HCT116 (cell line): ENCODE data around the gene NCOA6. TPM values are rescaled to one million over a fixed set of nuclear protein-coding genes. Genes with fewer than 3 reads are reported as not detected.

Experiments used
- ATAC-seq: fragments of 200-7000 bp; cut with Tn5 transposase; 2 replicates; pipeline ENCODE4 v1.9.1; 2020; ENCODE audit warnings: mild to moderate bottlenecking, moderate library complexity
- BruUV-seq: library from RNA; stranded (reverse); fragments of 400-500 nt; replicated peaks from 2 replicates; lab custom pipeline; 2021; lab: Mats Ljungman, UMichigan
- CTCF ChIA-PET: fragments of 300-600 bp; sonication (Branson Sonifier 250); formaldehyde crosslinking; loops from one replicate; lab custom pipeline; 2021; ENCODE audit warnings: antibody characterized with exemption; lab: Charles Lee
- POLR2A ChIA-PET: fragments of 300-600, 350-600 bp; sonication (Branson Sonifier 250); formaldehyde crosslinking; loops from one replicate; lab custom pipeline; 2021; ENCODE audit warnings: antibody characterized with exemption; lab: Charles Lee
- RAD21 ChIA-PET, 2 experiments: fragments of 300-600 bp; sonication (Branson Sonifier 250); formaldehyde crosslinking; loops; one replicate each; lab custom pipeline; 2023; ENCODE audit warnings: low total read pairs in 2 of 2; ENCODE audit not compliant: uncharacterized antibody in 2 of 2, unreplicated experiment in 2 of 2, low non-redundant PET in 1 of 2; lab: Charles Lee
- DNase-seq: peaks from one replicate; pipeline ENCODE4 v3.0.0-alpha.2; 2010; ENCODE audit warnings: low read depth, low spot score
- H2AFZ ChIP-seq: fragments of 200-600 bp; shearing (Covaris generic), sonication (generic); 2 replicates; pipeline ENCODE4 v1.6.1; 2017; ENCODE audit warnings: low read depth, mixed run types, mixed read lengths, antibody characterized with exemption, low read length; ENCODE audit not compliant: poor library complexity, severe bottlenecking
- H3K27ac ChIP-seq: 2 replicates; pipeline ENCODE4 v1.5.1; 2012; ENCODE audit warnings: low read depth, low read length
- H3K27me3 ChIP-seq: fragments of 200-600 bp; sonication (generic); 2 replicates; pipeline ENCODE4 v1.6.1; 2016; ENCODE audit warnings: mixed run types, low read length, mixed read lengths; ENCODE audit not compliant: insufficient read depth
- H3K36me3 ChIP-seq, 2 experiments: fragments of 200-500 bp in 1 of 2; fragments of 200-600 bp in 1 of 2; sonication (Bioruptor generic) in 1 of 2; sonication (generic) in 1 of 2; 2 replicates each; pipeline versions ENCODE4 v1.5.1 to v1.6.1; 2014 to 2016; ENCODE audit warnings: low read length in 2 of 2, inconsistent platforms in 1 of 2, mixed read lengths in 1 of 2, mixed run types in 1 of 2; ENCODE audit not compliant: insufficient read depth in 2 of 2, control insufficient read depth in 1 of 2
- H3K4me1 ChIP-seq, 2 experiments: fragments of 200-600 bp in 1 of 2; sonication (generic) in 1 of 2; 2 replicates each; pipeline versions ENCODE4 v1.5.1 to v1.6.1; 2012 to 2017; ENCODE audit warnings: low read length in 2 of 2, inconsistent platforms in 1 of 2, mild to moderate bottlenecking in 1 of 2, mixed read lengths in 1 of 2, mixed run types in 1 of 2, moderate library complexity in 1 of 2; ENCODE audit not compliant: insufficient read depth in 2 of 2, control insufficient read depth in 1 of 2
- H3K4me2 ChIP-seq: fragments of 200-600 bp; sonication (generic); 2 replicates; pipeline ENCODE4 v1.6.1; 2017; ENCODE audit warnings: mixed run types, low read length, mixed read lengths
- H3K4me3 ChIP-seq, 2 experiments: fragments of 200-600 bp in 1 of 2; sonication (generic) in 1 of 2; replicated peaks in 1 of 2; 2 replicates each; pipeline ENCODE4 v1.5.1; 2011 to 2016; ENCODE audit warnings: low read length in 2 of 2, control low read depth in 1 of 2, low read depth in 1 of 2, mild to moderate bottlenecking in 1 of 2, mixed read lengths in 1 of 2, mixed run types in 1 of 2
- H3K79me2 ChIP-seq: fragments of 200-600 bp; sonication (generic); 2 replicates; pipeline ENCODE4 v1.6.1; 2017; ENCODE audit warnings: mild to moderate bottlenecking, mixed run types, low read length, moderate library complexity, mixed read lengths; ENCODE audit not compliant: insufficient read depth
- H3K9ac ChIP-seq: fragments of 200-600 bp; sonication (generic); 2 replicates; pipeline ENCODE4 v1.6.1; 2016; ENCODE audit warnings: low read length, mixed read lengths
- H3K9me2 ChIP-seq: fragments of 200-600 bp; sonication (generic), shearing (Covaris generic); 2 replicates; pipeline ENCODE4 v1.6.1; 2017; ENCODE audit warnings: mixed run types, mild to moderate bottlenecking, moderate library complexity; ENCODE audit not compliant: insufficient read depth
- H3K9me3 ChIP-seq, 2 experiments: fragments of 200-500 bp in 1 of 2; fragments of 200-600 bp in 1 of 2; sonication (Bioruptor generic) in 1 of 2; sonication (generic) in 1 of 2; 2 replicates each; pipeline ENCODE4 v1.6.1; 2014 to 2017; ENCODE audit warnings: low read length in 2 of 2, mixed read lengths in 2 of 2, inconsistent platforms in 1 of 2, low read depth in 1 of 2, mild to moderate bottlenecking in 1 of 2, mixed run types in 1 of 2, moderate library complexity in 1 of 2; ENCODE audit not compliant: control insufficient read depth in 1 of 2, insufficient read depth in 1 of 2
- H4K20me1 ChIP-seq: fragments of 200-600 bp; sonication (generic), shearing (Covaris generic); 2 replicates; pipeline ENCODE4 v1.6.1; 2017; ENCODE audit warnings: mixed run types, mild to moderate bottlenecking, moderate library complexity; ENCODE audit not compliant: insufficient read depth
- CTCF ChIP-seq, 3 experiments: fragments of 200-600 bp in 1 of 3; sonication (generic) in 1 of 3; IDR thresholded peaks in 2 of 3; conservative IDR thresholded peaks in 1 of 3; 2 replicates each; pipeline ENCODE4 v1.5.1; 2012 to 2017; ENCODE audit warnings: low read depth in 2 of 3, low read length in 2 of 3, antibody characterized with exemption in 1 of 3, borderline replicate concordance in 1 of 3, control low read depth in 1 of 3, mild to moderate bottlenecking in 1 of 3, mixed read lengths in 1 of 3, mixed run types in 1 of 3, moderate library complexity in 1 of 3; ENCODE audit not compliant: insufficient read depth in 1 of 3
- EGR1 ChIP-seq: IDR thresholded peaks from 2 replicates; pipeline ENCODE4 v1.6.1; 2012; ENCODE audit warnings: low read depth
- MAX ChIP-seq: IDR thresholded peaks from 2 replicates; pipeline ENCODE4 v1.6.1; 2012
- POLR2AphosphoS5 ChIP-seq: IDR thresholded peaks from 2 replicates; pipeline ENCODE4 v1.6.1; 2011; ENCODE audit warnings: mild to moderate bottlenecking, low read depth, low read length, moderate library complexity
- RAD21 ChIP-seq: IDR thresholded peaks from 2 replicates; pipeline ENCODE4 v1.6.1; 2012; ENCODE audit warnings: low read depth, mild to moderate bottlenecking
- REST ChIP-seq: IDR thresholded peaks from 2 replicates; pipeline ENCODE4 v1.6.1; 2012; ENCODE audit warnings: low read depth
- YY1 ChIP-seq: IDR thresholded peaks from 2 replicates; pipeline ENCODE4 v1.6.1; 2011; ENCODE audit warnings: low read length, low read depth, moderate library complexity, mild to moderate bottlenecking; ENCODE audit not compliant: insufficient replicate concordance; ENCODE audit errors: extremely low read depth
- ZNF274 ChIP-seq: fragments of 200-500 bp; sonication (Bioruptor generic); IDR thresholded peaks from 2 replicates; pipeline ENCODE4 v1.6.1; 2014; ENCODE audit warnings: mild to moderate bottlenecking, low read depth, low read length, inconsistent platforms
- intact Hi-C: fragments of 100-400 bp; cut with micrococcal nuclease; formaldehyde crosslinking; loops from 2 replicates; pipeline ENCODE4 v1.10.0; 2022
- total RNA-seq: library from RNA; stranded (reverse); gene quantifications from one replicate; pipeline ENCODE4 v1.2.1, GENCODE V29; 2021; ENCODE audit not compliant: unreplicated experiment

The NCOA6 gene
- total RNA-seq, 1 experiment from 2014 or later = 24.8 TPM

GRCh38 chr20:34872622-34873224, 47.3 kb upstream of the NCOA6 start, which contains the start of gene GGT7:
TSS of gene GGT7 (minus strand) at chr20:34872856. CDS start at chr20:34872815, 41 bp downstream.
- peak within 1 kb of the TSS; percentile 28 for H2AFZ ChIP-seq
- peak; percentile 43 for ATAC-seq

More at GRCh38 chr20:34872622-34873224, 47.3 kb upstream of the NCOA6 start, which contains the start of gene GGT7:
- intact Hi-C loops = loop anchor here (5.0 to 10.0 kb wide), 2 partner anchors 215 to 392 kb away; no protein-coding TSS in a partner anchor
- no peaks in the 10 kb centered on the region for H3K9me2 ChIP-seq
- ChIA-PET RAD21 (no interaction called here), POLR2A (no interaction called here), CTCF (interaction anchor here (0.7 to 3.4 kb wide), 5 partner anchors 9 to 412 kb away, joined by 3 to 19 read pairs (median 4); partner anchors contain the start of genes EIF6, GSS and MYH7B)
- TF ChIP-seq CTCF (IDR thresholded peaks at IDR 0.05 in 2 of 3, conservative IDR thresholded peaks at IDR 0.05 in 1 of 3; ENCODE audit: borderline replicate concordance in 1 of 3, insufficient read depth in 1 of 3, low read depth in 2 of 3, low read length in 2 of 3) = peak; percentile 57 to 64 (median 63); a peak in 5 of 6 replicates
- peak; percentile 40; the same call in 1 of the 2 replicates for TF ChIP-seq RAD21
- peak; percentile 53; the same call in 1 of the 2 replicates for TF ChIP-seq POLR2AphosphoS5
- no peak for TF ChIP-seq YY1
- TF ChIP-seq ZNF274 = no peak
- TF ChIP-seq REST = no peak
- no peak for TF ChIP-seq MAX
- TF ChIP-seq EGR1 = peak; percentile 73; the same call in 1 of the 2 replicates
- no TSS peak for BruUV-seq
- peak; percentile 35 for DNase-seq
- no peaks in the 10 kb centered on the region for H3K27me3 ChIP-seq
- H3K36me3 ChIP-seq = no peaks in the 10 kb centered on the region
- no peak within 1 kb of the TSS for H3K9ac ChIP-seq
- H3K4me1 ChIP-seq = peaks cover 23 to 46% of the 10 kb centered on the region in 2 experiments
- no peaks in the 10 kb centered on the region for H3K9me3 ChIP-seq
- H4K20me1 ChIP-seq = no peaks in the 10 kb centered on the region
- H3K4me3 ChIP-seq = peak within 1 kb of the TSS; percentile 37 to 50
- no peak within 1 kb of the TSS; the same call in 1 of the 2 replicates for H3K27ac ChIP-seq
- H3K79me2 ChIP-seq = no peaks in the 10 kb centered on the region; the same call in 1 of the 2 replicates
- peak within 1 kb of the TSS; percentile 78 for H3K4me2 ChIP-seq
